Lower lobe of right lung (tissue), 2 donors: Measurements from ENCODE around the gene SULT1B1. TPM values are rescaled to one million over a fixed set of nuclear protein-coding genes. Genes with fewer than 3 reads are reported as not detected.

Experiments
- ATAC-seq, 2 donors: fragments of 200-7000 bp; cut with Tn5 transposase; one replicate each; pipeline ENCODE4 v1.9.1; 2020 to 2022; ENCODE audit warnings: mild to moderate bottlenecking in 2 of 2, moderate library complexity in 2 of 2
- DNase-seq: peaks from one replicate; pipeline ENCODE4 v3.0.0-alpha.2; 2020
- H3K27ac ChIP-seq: fragments of 200-600 bp; one replicate; pipeline ENCODE4 v1.8.0; 2022
- H3K27me3 ChIP-seq: fragments of 200-600 bp; one replicate; pipeline ENCODE4 v1.8.0; 2022; ENCODE audit warnings: low read depth
- H3K36me3 ChIP-seq: fragments of 200-600 bp; one replicate; pipeline ENCODE4 v1.8.0; 2022; ENCODE audit warnings: mild to moderate bottlenecking
- H3K4me1 ChIP-seq: fragments of 200-600 bp; one replicate; pipeline ENCODE4 v1.8.0; 2022
- H3K4me3 ChIP-seq: fragments of 200-600 bp; one replicate; pipeline ENCODE4 v1.8.0; 2022; ENCODE audit warnings: mild to moderate bottlenecking
- H3K9me3 ChIP-seq: fragments of 200-600 bp; one replicate; pipeline ENCODE4 v1.8.0; 2022
- CTCF ChIP-seq: fragments of 200-600 bp; IDR thresholded peaks from one replicate; pipeline ENCODE4 v1.8.0; 2022; ENCODE audit warnings: antibody characterized with exemption, mild to moderate bottlenecking
- intact Hi-C: fragments of 100-400 bp; cut with DNase I; formaldehyde crosslinking; loops from one replicate; pipeline ENCODE4 v1.11.0; 2022
- total RNA-seq: library from RNA; stranded (reverse); fragmentation: NEBNext Ultra II Directional; extraction: Animal tissue kit (Norgen Biotek cat#: 25700); gene quantifications from one replicate; pipeline ENCODE4 v1.2.1, GENCODE V29; 2021
- donor health status: DM: no; HTN: yes; CAD: no; lungs with severe emphysema.

The SULT1B1 gene
- total RNA-seq, 1 donor from 2014 or later: 10.9 TPM

GRCh38 chr4:69763233-69763632, 2.8 kb upstream of the SULT1B1 start:
- DNase-seq (no peak), ATAC-seq (no peak)
- intact Hi-C loops: no loop called here
- no peak for TF ChIP-seq CTCF
- no peaks in the 10 kb centered on the region for H3K9me3 ChIP-seq
- no peak overlapping the region for H3K4me3 ChIP-seq
- H3K27me3 ChIP-seq: no peaks in the 10 kb centered on the region
- H3K36me3 ChIP-seq: no peaks in the 10 kb centered on the region
- H3K4me1 ChIP-seq: no peaks in the 10 kb centered on the region
- no peak overlapping the region for H3K27ac ChIP-seq

GRCh38 chr4:69759189-69759604, 1.2 kb downstream of the SULT1B1 start:
- peak; percentile 42 to 54 for ATAC-seq
- Histone ChIP-seq H3K4me1 (no peaks in the 10 kb centered on the region), H3K27ac (no peak overlapping the region), H3K36me3 (no peaks in the 10 kb centered on the region), H3K27me3 (no peaks in the 10 kb centered on the region), H3K4me3 (peak overlapping the region; percentile 29), H3K9me3 (no peaks in the 10 kb centered on the region)
- no peak for TF ChIP-seq CTCF
- intact Hi-C loops: no loop called here
- DNase-seq: no peak

GRCh38 chr4:69757464-69757863, 3.0 kb downstream of the SULT1B1 start:
- no peak overlapping the region for H3K27ac ChIP-seq
- no peak for DNase-seq

GRCh38 chr4:69754926-69755580, 5.4 kb downstream of the SULT1B1 start:
- Histone ChIP-seq H3K27me3 (no peaks in the 10 kb centered on the region), H3K36me3 (no peaks in the 10 kb centered on the region), H3K9me3 (no peaks in the 10 kb centered on the region), H3K4me3 (no peak overlapping the region), H3K27ac (no peak overlapping the region), H3K4me1 (no peaks in the 10 kb centered on the region)
- TF ChIP-seq CTCF: no peak
- intact Hi-C loops: no loop called here
- ATAC-seq: no peak
- DNase-seq: no peak

More at GRCh38 chr4:69757464-69757863, 3.0 kb downstream of the SULT1B1 start:
- no peak for TF ChIP-seq CTCF
- no peak for ATAC-seq
- Histone ChIP-seq H3K9me3 (no peaks in the 10 kb centered on the region), H3K36me3 (no peaks in the 10 kb centered on the region), H3K4me3 (no peak overlapping the region), H3K27me3 (no peaks in the 10 kb centered on the region), H3K4me1 (no peaks in the 10 kb centered on the region)
- intact Hi-C loops: no loop called here

- peaks cover 2% of the 10 kb centered on the region for H3K4me1 ChIP-seq
- intact Hi-C loops: no loop called here
- H3K9me3 ChIP-seq: no peaks in the 10 kb centered on the region
- no peak for DNase-seq
- ATAC-seq: no peak
- no peaks in the 10 kb centered on the region for H3K36me3 ChIP-seq
- no peaks in the 10 kb centered on the region for H3K27me3 ChIP-seq
- H3K4me3 ChIP-seq: no peak overlapping the region
- TF ChIP-seq CTCF: no peak
- no peak overlapping the region for H3K27ac ChIP-seq
These were observed 6.7 kb downstream of the SULT1B1 start for GRCh38 chr4:69753686-69754085.
